B cell (primary cell): ENCODE data around the gene POU3F4. TPM values are rescaled to one million over a fixed set of nuclear protein-coding genes. Genes with fewer than 3 reads are reported as not detected.

ENCODE experiments used
- ATAC-seq: fragments of 200-7000 bp; cut with Tn5 transposase; one replicate; pipeline ENCODE4 v1.10.0; 2021; ENCODE audit warnings: low read depth, mild to moderate bottlenecking, moderate number of reproducible peaks, moderate library complexity
- CTCF ChIA-PET: fragments of 350-600 bp; sonication (Branson Sonifier 250); formaldehyde crosslinking; loops from one replicate; lab custom pipeline; 2021; ENCODE audit warnings: antibody characterized with exemption, inconsistent platforms; lab: Charles Lee
- POLR2A ChIA-PET: fragments of 350-600 bp; sonication (Branson Sonifier 250); formaldehyde crosslinking; loops from one replicate; lab custom pipeline; 2021; ENCODE audit warnings: antibody characterized with exemption; lab: Charles Lee
- DNase-seq: peaks from one replicate; pipeline ENCODE4 v3.0.0; 2013
- H2AFZ ChIP-seq: 2 replicates; pipeline ENCODE4 v1.6.1; 2012; ENCODE audit warnings: mild to moderate bottlenecking, low read depth, low read length; ENCODE audit not compliant: insufficient read depth, poor library complexity, severe bottlenecking
- H3K27ac ChIP-seq, 2 donors: 1 replicate in 1 of 2; 2 replicates in 1 of 2; pipeline ENCODE4 v1.5.1; 2012 to 2013; ENCODE audit warnings: low read length in 2 of 2, mild to moderate bottlenecking in 2 of 2, moderate library complexity in 1 of 2
- H3K27me3 ChIP-seq, 4 experiments: fragments of 200-600 bp in 1 of 4; sonication (generic) in 1 of 4; replicated peaks in 1 of 4; 1 replicate in 2 of 4; 2 replicates in 2 of 4; pipeline versions ENCODE4 v1.6.1 to v1.7.0; 2013 to 2016; ENCODE audit warnings: low read length in 3 of 4, mild to moderate bottlenecking in 2 of 4, mixed read lengths in 1 of 4, moderate library complexity in 1 of 4; ENCODE audit not compliant: insufficient read depth in 4 of 4, control insufficient read depth in 3 of 4; ENCODE audit errors: control extremely low read depth in 1 of 4
- H3K36me3 ChIP-seq, 2 experiments: replicated peaks in 1 of 2; 1 replicate in 1 of 2; 2 replicates in 1 of 2; pipeline versions ENCODE4 v1.6.1 to v1.7.1; 2013; ENCODE audit warnings: low read length in 1 of 2; ENCODE audit not compliant: insufficient read depth in 2 of 2, control insufficient read depth in 1 of 2; ENCODE audit errors: control extremely low read depth in 1 of 2, extremely low read depth in 1 of 2
- H3K4me1 ChIP-seq, 2 donors: fragments of 200-600 bp in 1 of 2; sonication (generic) in 1 of 2; 1 replicate in 1 of 2; 2 replicates in 1 of 2; pipeline versions ENCODE4 v1.5.1 to v1.6.1; 2013 to 2017; ENCODE audit warnings: low read length in 2 of 2; ENCODE audit not compliant: control insufficient read depth in 2 of 2, insufficient read depth in 2 of 2
- H3K4me2 ChIP-seq: replicated peaks from 2 replicates; pipeline ENCODE3; 2012; ENCODE audit warnings: mild to moderate bottlenecking, low read depth, low read length; ENCODE audit not compliant: poor library complexity, severe bottlenecking
- H3K4me3 ChIP-seq, 5 experiments: fragments of 200-600 bp in 1 of 5; sonication (generic) in 1 of 5; 1 replicate in 3 of 5; 2 replicates in 2 of 5; pipeline versions ENCODE4 v1.5.1 to v1.7.0; 2011 to 2016; ENCODE audit warnings: low read length in 4 of 5, mild to moderate bottlenecking in 4 of 5, low read depth in 2 of 5, control low read depth in 1 of 5, moderate library complexity in 1 of 5; ENCODE audit not compliant: insufficient read depth in 1 of 5; ENCODE audit errors: control extremely low read depth in 1 of 5, extremely low read depth in 1 of 5
- H3K79me2 ChIP-seq: fragments of 200-600 bp; sonication (generic); one replicate; pipeline ENCODE4 v1.6.0; 2016; ENCODE audit warnings: low read length; ENCODE audit not compliant: control insufficient read depth, insufficient read depth
- H3K9ac ChIP-seq: fragments of 200-600 bp; sonication (generic); 2 replicates; pipeline ENCODE4 v1.6.1; 2017; ENCODE audit warnings: mild to moderate bottlenecking, low read length, moderate library complexity
- H3K9me3 ChIP-seq, 3 donors: one replicate each; pipeline versions ENCODE4 v1.6.1 to v1.7.1; 2013; ENCODE audit warnings: low read length in 2 of 3; ENCODE audit not compliant: control insufficient read depth in 2 of 3, insufficient read depth in 1 of 3; ENCODE audit errors: control extremely low read depth in 1 of 3
- H4K20me1 ChIP-seq: 2 replicates; pipeline ENCODE4 v1.6.0; 2012; ENCODE audit warnings: mild to moderate bottlenecking, low read length; ENCODE audit not compliant: insufficient read depth, control insufficient read depth, poor library complexity, severe bottlenecking
- H3K27ac Mint-ChIP-seq: one replicate; pipeline ENCODE4 v1.8.0; 2021; ENCODE audit warnings: mixed read lengths
- H3K27me3 Mint-ChIP-seq: one replicate; pipeline ENCODE4 v1.8.0; 2021; ENCODE audit warnings: mixed read lengths
- H3K4me1 Mint-ChIP-seq: one replicate; pipeline ENCODE4 v1.8.0; 2021; ENCODE audit warnings: mixed read lengths
- H3K4me3 Mint-ChIP-seq: one replicate; pipeline ENCODE4 v1.8.0; 2021; ENCODE audit warnings: mixed read lengths
- H3K9me3 Mint-ChIP-seq: one replicate; pipeline ENCODE4 v1.8.0; 2022; ENCODE audit warnings: mixed read lengths; ENCODE audit not compliant: insufficient read depth
- CTCF ChIP-seq: fragments of 200-600 bp; IDR thresholded peaks from one replicate; pipeline ENCODE4 v1.8.0; 2022; ENCODE audit warnings: antibody characterized with exemption, mild to moderate bottlenecking
- EZH2 ChIP-seq: IDR thresholded peaks from 2 replicates; pipeline ENCODE4 v1.6.1; 2012; ENCODE audit warnings: borderline replicate concordance, low read depth, mild to moderate bottlenecking, moderate library complexity, low read length; ENCODE audit not compliant: insufficient read depth, poor library complexity, severe bottlenecking
- WGBS: methylation state at CpG from one replicate; pipeline ENCODE4 v1.1.5; 2013; ENCODE audit warnings: missing lambda C conversion rate; ENCODE audit not compliant: insufficient coverage; 5-methylcytosine and 5-hydroxymethylcytosine counted together
- intact Hi-C: fragments of 100-400 bp; cut with micrococcal nuclease; formaldehyde crosslinking; loops from one replicate; pipeline ENCODE4 v1.10.0; 2022
- polyA plus RNA-seq: library from polyadenylated mRNA; depleted of rRNA; stranded (reverse); fragments of >200 nt; gene quantifications from 2 replicates; pipeline ENCODE4 v1.2.3, GENCODE V29; 2012
- total RNA-seq, 2 donors: library from RNA; stranded (reverse); fragments of 120-200 nt in 1 of 2; gene quantifications; 1 replicate in 1 of 2; 2 replicates in 1 of 2; pipeline versions ENCODE4 v1.2.3 to v1.2.4, GENCODE V29; 2013 to 2022

POU3F4 gene
- total and polyA plus RNA-seq, 2 donors (not counting 1 experiment from before 2014, with no cell fraction given) = not detected

GRCh38 chrX:83508526-83509253, 600 bp downstream of the POU3F4 start:
- TF ChIP-seq EZH2 (no peak), CTCF (no peak)
- Histone ChIP-seq H3K9ac (no peak overlapping the region), H3K27me3 (peaks cover 0 to 39% (median 9%) of the 10 kb centered on the region in 4 experiments), H3K4me3 (no peak overlapping the region), H3K4me1 (peaks cover 0 to 4% of the 10 kb centered on the region in 2 donors), H4K20me1 (no peaks in the 10 kb centered on the region), H3K9me3 (peaks cover 0 to 21% (median 0%) of the 10 kb centered on the region in 3 donors), H3K36me3 (no peaks in the 10 kb centered on the region), H3K79me2 (no peaks in the 10 kb centered on the region), H3K4me2 (no peak overlapping the region), H2AFZ (no peak overlapping the region), H3K27ac (no peak overlapping the region)
- ChIA-PET POLR2A (no interaction called here), CTCF (no interaction called here)
- Mint-ChIP-seq H3K4me3 (no peak overlapping the region), H3K9me3 (no peaks in the 10 kb centered on the region), H3K27ac (no peak overlapping the region), H3K27me3 (peaks cover 49% of the 10 kb centered on the region), H3K4me1 (peaks cover 1% of the 10 kb centered on the region)
- intact Hi-C loops = no loop called here
- DNase-seq (no peak), ATAC-seq (no peak)
- WGBS = 15% methylated on average over 50 of the region's 50 CpGs

- ATAC-seq (no peak), DNase-seq (no peak)
- H3K4me3 ChIP-seq = no peak overlapping the region
- no peaks in the 10 kb centered on the region for H4K20me1 ChIP-seq
- CTCF ChIA-PET = no interaction called here
- 15% methylated on average over 7 of the region's 16 CpGs for WGBS
- no peaks in the 10 kb centered on the region for H3K36me3 ChIP-seq
- intact Hi-C loops = no loop called here
- H3K4me1 ChIP-seq = peaks cover 0 to 4% of the 10 kb centered on the region in 2 donors
- POLR2A ChIA-PET = no interaction called here
- H3K79me2 ChIP-seq = no peaks in the 10 kb centered on the region
- H3K27ac Mint-ChIP-seq = no peak overlapping the region
- peaks cover 0 to 39% (median 9%) of the 10 kb centered on the region in 4 experiments for H3K27me3 ChIP-seq
- H3K9me3 ChIP-seq = peaks cover 0 to 21% (median 0%) of the 10 kb centered on the region in 3 donors
- no peak overlapping the region for H3K4me2 ChIP-seq
- TF ChIP-seq EZH2 (no peak), CTCF (no peak)
- peak overlapping the region; percentile 22 for H2AFZ ChIP-seq
- no peaks in the 10 kb centered on the region for H3K9me3 Mint-ChIP-seq
- no peak overlapping the region for H3K27ac ChIP-seq
- H3K27me3 Mint-ChIP-seq = peaks cover 46% of the 10 kb centered on the region
- no peak overlapping the region for H3K9ac ChIP-seq
- peaks cover 1% of the 10 kb centered on the region for H3K4me1 Mint-ChIP-seq
- no peak overlapping the region for H3K4me3 Mint-ChIP-seq
These were observed 1.2 kb downstream of the POU3F4 start for GRCh38 chrX:83509254-83509801.
